Subcutaneous abdominal adipose tissue (tissue), 5 donors: ENCODE measurements around the gene DENND6B.

ENCODE experiments used
- H3K27ac ChIP-seq: one replicate; pipeline ENCODE4 v1.7.0; 2013; ENCODE audit warnings: low read depth, mild to moderate bottlenecking, inconsistent platforms, low read length, moderate library complexity
- H3K27me3 ChIP-seq, 5 donors: one replicate each; pipeline ENCODE4 v1.7.0; 2013; ENCODE audit warnings: low read length in 5 of 5, inconsistent platforms in 1 of 5; ENCODE audit not compliant: control insufficient read depth in 5 of 5, insufficient read depth in 4 of 5
- H3K36me3 ChIP-seq, 5 donors: one replicate each; pipeline ENCODE4 v1.7.0; 2013; ENCODE audit warnings: low read length in 5 of 5; ENCODE audit not compliant: control insufficient read depth in 5 of 5, insufficient read depth in 5 of 5
- H3K4me1 ChIP-seq, 5 donors: one replicate each; pipeline ENCODE4 v1.7.0; 2013; ENCODE audit warnings: low read length in 5 of 5, mild to moderate bottlenecking in 3 of 5, moderate library complexity in 1 of 5; ENCODE audit not compliant: control insufficient read depth in 5 of 5, insufficient read depth in 5 of 5
- H3K4me3 ChIP-seq, 5 donors: one replicate each; pipeline ENCODE4 v1.7.0; 2013; ENCODE audit warnings: low read length in 5 of 5, low read depth in 1 of 5
- H3K9ac ChIP-seq, 5 donors: one replicate each; pipeline ENCODE4 v1.7.0; 2013; ENCODE audit warnings: low read length in 5 of 5, mild to moderate bottlenecking in 4 of 5, moderate library complexity in 3 of 5
- H3K9me3 ChIP-seq, 5 donors: one replicate each; pipeline ENCODE4 v1.7.0; 2013; ENCODE audit warnings: low read length in 5 of 5; ENCODE audit not compliant: control insufficient read depth in 5 of 5
- donor health status: healthy.
- donor health status: healthy.
- donor health status: healthy.
- donor health status: healthy.
- donor health status: healthy.

Gene DENND6B

DNA sequence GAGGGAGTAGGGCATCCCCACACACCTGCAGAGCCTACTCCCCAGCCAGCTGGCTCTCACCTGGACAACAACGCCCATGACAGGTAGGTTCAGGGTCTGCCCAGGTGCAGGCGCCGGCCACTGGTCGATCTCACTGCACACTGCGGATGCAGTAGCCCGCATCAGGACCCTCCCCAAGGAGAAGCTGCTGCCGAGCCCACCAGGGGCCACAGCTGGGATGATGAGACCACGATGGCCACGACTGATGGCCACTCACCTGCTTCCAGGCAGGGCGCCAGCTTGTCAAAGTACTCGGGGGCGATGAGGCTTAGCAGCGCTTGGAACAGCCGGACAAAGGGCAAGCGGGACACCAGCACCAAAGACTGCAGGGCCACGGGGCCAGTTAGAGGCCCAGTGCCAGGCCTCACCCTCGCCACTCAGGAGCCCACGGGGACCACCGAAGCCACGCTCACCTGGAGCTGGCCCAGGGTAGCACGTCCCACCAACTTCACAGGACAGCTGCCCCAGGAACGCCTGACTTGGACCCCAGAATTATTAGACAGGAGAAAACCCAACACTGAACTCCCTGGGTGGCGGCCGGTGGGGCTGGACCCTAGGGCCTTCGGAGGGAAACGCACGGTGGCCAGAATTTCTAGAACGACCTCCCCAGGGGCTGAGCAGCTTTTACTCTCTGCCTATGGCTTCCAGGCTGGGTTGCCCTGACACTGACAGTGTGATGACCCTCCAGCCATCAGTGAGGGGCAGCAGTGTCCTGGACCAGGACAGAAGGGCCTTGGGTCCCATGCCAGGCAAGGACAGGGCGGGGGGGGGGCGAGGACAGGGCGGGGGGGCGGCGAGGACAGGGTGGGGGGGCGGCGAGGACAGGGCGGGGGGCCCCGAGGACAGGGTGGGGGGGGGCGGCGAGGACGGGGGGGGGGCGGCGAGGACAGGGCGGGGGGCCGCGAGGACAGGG, 10.4 kb downstream of the DENND6B start:
- Histone ChIP-seq H3K27me3 (no peaks in the 10 kb centered on the region), H3K9me3 (no peaks in the 10 kb centered on the region), H3K4me1 (peaks cover 0 to 17% (median 14%) of the 10 kb centered on the region in 5 donors), H3K4me3 (no peak overlapping the region), H3K36me3 (peaks cover 0 to 8% (median 0%) of the 10 kb centered on the region in 5 donors), H3K27ac (no peak overlapping the region), H3K9ac (no peak overlapping the region)

DNA sequence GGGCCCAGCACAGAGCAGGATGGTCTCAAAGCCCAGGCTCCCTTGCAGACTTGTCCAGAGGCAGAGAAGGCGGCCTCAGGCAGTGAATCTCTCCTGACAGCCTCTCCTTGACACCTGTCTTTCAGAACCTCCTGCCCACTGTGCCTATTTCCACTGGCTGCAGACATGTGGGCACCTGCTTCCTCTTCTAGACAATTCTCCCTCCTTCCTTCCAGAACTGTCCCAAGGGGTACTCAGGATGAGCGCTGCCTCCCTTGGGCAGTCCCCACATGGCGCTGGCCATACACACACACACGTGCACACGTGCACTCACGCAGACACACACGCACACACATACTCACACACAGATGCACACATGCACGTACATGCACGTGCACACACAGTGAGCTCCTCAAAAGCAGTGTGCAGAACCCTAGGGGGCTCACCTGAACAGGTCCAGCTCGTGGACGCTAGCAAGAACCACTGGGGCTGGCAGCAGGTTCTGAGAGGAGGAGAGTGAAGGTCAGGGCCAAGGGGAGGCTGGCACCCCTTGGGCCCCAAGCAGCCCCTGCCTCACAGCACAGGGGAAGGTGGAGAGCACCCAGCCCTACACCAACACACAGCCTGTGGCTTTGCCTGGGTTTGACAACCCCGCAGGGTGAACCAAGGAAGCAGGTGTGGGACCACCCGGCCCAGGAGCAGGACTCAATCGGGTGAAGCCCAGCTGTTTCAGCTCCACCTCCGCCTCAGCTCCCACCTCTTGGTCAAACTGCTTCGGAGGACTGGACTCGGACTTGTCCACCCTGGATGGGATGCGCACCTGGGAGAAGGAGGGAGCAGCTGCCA, 11.3 kb downstream of the DENND6B start:
- H3K27ac ChIP-seq, result no peak overlapping the region
- H3K4me3 ChIP-seq, result no peak overlapping the region
- H3K4me1 ChIP-seq, result peaks cover 0 to 17% (median 14%) of the 10 kb centered on the region in 5 donors
- peaks cover 0 to 8% (median 0%) of the 10 kb centered on the region in 5 donors for H3K36me3 ChIP-seq
- no peaks in the 10 kb centered on the region for H3K27me3 ChIP-seq
- no peaks in the 10 kb centered on the region for H3K9me3 ChIP-seq
- H3K9ac ChIP-seq, result no peak overlapping the region

DNA sequence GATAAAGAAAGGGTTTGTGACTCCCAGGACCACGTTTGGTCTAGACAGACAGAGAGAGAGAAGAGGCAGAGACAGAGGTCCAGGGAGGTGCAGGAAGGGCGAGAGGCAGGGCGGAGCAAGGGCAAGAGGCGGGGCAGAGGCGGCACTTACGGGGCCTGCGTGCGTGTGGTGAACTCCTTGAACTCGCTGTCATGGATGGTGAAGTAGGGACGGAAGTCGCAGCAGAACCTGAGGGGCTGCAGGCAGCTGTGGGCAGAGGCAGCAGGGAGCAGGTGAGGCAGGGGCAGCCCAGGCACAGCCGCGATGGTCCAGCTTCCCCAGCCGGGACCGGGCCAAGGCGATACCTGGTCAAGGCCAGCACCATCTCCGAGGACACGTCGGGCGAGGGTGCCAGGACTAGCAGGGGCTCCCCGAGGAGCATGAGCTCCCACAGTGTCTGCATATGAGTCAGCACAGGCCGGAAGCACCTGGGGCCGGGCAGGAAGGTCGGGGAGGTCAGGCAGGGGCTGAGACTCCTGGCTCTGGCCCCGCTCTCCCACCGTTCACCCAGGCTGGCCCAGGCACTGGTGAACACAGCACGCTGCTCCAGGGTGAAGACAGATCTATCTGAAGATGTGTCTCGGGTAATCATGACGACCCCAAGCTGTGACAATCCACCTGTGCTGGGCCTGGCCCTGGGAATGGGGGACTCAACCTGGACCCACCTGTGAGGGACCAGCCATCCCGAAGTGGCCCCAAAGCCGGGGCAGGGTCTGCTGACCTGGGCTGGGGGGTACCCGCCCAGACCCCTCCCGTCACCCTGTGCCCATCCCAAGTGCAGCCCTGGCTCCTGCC, 12.1 kb downstream of the DENND6B start:
- Histone ChIP-seq H3K4me1 (peaks cover 0 to 21% (median 20%) of the 10 kb centered on the region in 5 donors), H3K9ac (peak overlapping the region in 1 of 5 donors; percentile 30), H3K27ac (no peak overlapping the region), H3K9me3 (no peaks in the 10 kb centered on the region), H3K36me3 (peaks cover 0 to 8% (median 0%) of the 10 kb centered on the region in 5 donors), H3K4me3 (peak overlapping the region in 2 of 5 donors; percentile 42 to 58), H3K27me3 (no peaks in the 10 kb centered on the region)

GRCh38 chr22:50314081-50314454, 12.7 kb downstream of the DENND6B start:
- Histone ChIP-seq H3K36me3 (peaks cover 0 to 8% (median 0%) of the 10 kb centered on the region in 5 donors), H3K27ac (no peak overlapping the region), H3K4me1 (peaks cover 0 to 27% (median 26%) of the 10 kb centered on the region in 5 donors), H3K4me3 (peak overlapping the region in 2 of 5 donors; percentile 42 to 58), H3K9me3 (no peaks in the 10 kb centered on the region), H3K27me3 (no peaks in the 10 kb centered on the region), H3K9ac (no peak overlapping the region)

GRCh38 chr22:50313600-50313999, 13.2 kb downstream of the DENND6B start:
- peaks cover 0 to 31% (median 30%) of the 10 kb centered on the region in 5 donors for H3K4me1 ChIP-seq
- H3K9ac ChIP-seq, result no peak overlapping the region
- no peak overlapping the region for H3K27ac ChIP-seq
- H3K27me3 ChIP-seq, result no peaks in the 10 kb centered on the region
- H3K36me3 ChIP-seq, result peaks cover 0 to 8% (median 0%) of the 10 kb centered on the region in 5 donors
- H3K4me3 ChIP-seq, result no peak overlapping the region
- no peaks in the 10 kb centered on the region for H3K9me3 ChIP-seq

- Histone ChIP-seq H3K27me3 (no peaks in the 10 kb centered on the region), H3K36me3 (peaks cover 0 to 8% (median 0%) of the 10 kb centered on the region in 5 donors)
Observed at GRCh38 chr22:50313021-50313420, 13.8 kb downstream of the DENND6B start.

GRCh38 chr22:50312371-50312770, 14.4 kb downstream of the DENND6B start:
- H3K9me3 ChIP-seq, result no peaks in the 10 kb centered on the region
- H3K36me3 ChIP-seq, result peaks cover 0 to 8% (median 0%) of the 10 kb centered on the region in 5 donors
- H3K27me3 ChIP-seq, result no peaks in the 10 kb centered on the region
- no peak overlapping the region for H3K9ac ChIP-seq
- H3K27ac ChIP-seq, result no peak overlapping the region
- no peak overlapping the region for H3K4me3 ChIP-seq
- peaks cover 2 to 40% (median 39%) of the 10 kb centered on the region in 5 donors for H3K4me1 ChIP-seq

More at GRCh38 chr22:50313021-50313420, 13.8 kb downstream of the DENND6B start:
- H3K9me3 ChIP-seq, result no peaks in the 10 kb centered on the region
- H3K4me1 ChIP-seq, result peaks cover under 1 to 37% (median 36%) of the 10 kb centered on the region in 5 donors
- H3K27ac ChIP-seq, result no peak overlapping the region
- no peak overlapping the region for H3K4me3 ChIP-seq
- no peak overlapping the region for H3K9ac ChIP-seq

GRCh38 chr22:50311606-50312351, 15.0 kb downstream of the DENND6B start:
- Histone ChIP-seq H3K36me3 (peaks cover 0 to 8% (median 0%) of the 10 kb centered on the region in 5 donors), H3K9ac (no peak overlapping the region), H3K4me3 (no peak overlapping the region), H3K27ac (no peak overlapping the region), H3K9me3 (no peaks in the 10 kb centered on the region), H3K27me3 (no peaks in the 10 kb centered on the region), H3K4me1 (peaks cover 2 to 43% (median 40%) of the 10 kb centered on the region in 5 donors)

GRCh38 chr22:50310949-50311444, 15.8 kb downstream of the DENND6B start:
- Histone ChIP-seq H3K36me3 (peaks cover 0 to 8% (median 0%) of the 10 kb centered on the region in 5 donors), H3K9ac (no peak overlapping the region), H3K27me3 (no peaks in the 10 kb centered on the region), H3K27ac (no peak overlapping the region), H3K4me1 (peaks cover 5 to 51% (median 44%) of the 10 kb centered on the region in 5 donors), H3K9me3 (no peaks in the 10 kb centered on the region), H3K4me3 (no peak overlapping the region)
